ENCODE data around the gene ADARB1. TPM values are rescaled to one million over a fixed set of nuclear protein-coding genes. Genes with fewer than 3 reads are reported as not detected.

The ADARB1 gene
- total RNA-seq, 1 experiment from 2014 or later, result 14.6 TPM

DNA sequence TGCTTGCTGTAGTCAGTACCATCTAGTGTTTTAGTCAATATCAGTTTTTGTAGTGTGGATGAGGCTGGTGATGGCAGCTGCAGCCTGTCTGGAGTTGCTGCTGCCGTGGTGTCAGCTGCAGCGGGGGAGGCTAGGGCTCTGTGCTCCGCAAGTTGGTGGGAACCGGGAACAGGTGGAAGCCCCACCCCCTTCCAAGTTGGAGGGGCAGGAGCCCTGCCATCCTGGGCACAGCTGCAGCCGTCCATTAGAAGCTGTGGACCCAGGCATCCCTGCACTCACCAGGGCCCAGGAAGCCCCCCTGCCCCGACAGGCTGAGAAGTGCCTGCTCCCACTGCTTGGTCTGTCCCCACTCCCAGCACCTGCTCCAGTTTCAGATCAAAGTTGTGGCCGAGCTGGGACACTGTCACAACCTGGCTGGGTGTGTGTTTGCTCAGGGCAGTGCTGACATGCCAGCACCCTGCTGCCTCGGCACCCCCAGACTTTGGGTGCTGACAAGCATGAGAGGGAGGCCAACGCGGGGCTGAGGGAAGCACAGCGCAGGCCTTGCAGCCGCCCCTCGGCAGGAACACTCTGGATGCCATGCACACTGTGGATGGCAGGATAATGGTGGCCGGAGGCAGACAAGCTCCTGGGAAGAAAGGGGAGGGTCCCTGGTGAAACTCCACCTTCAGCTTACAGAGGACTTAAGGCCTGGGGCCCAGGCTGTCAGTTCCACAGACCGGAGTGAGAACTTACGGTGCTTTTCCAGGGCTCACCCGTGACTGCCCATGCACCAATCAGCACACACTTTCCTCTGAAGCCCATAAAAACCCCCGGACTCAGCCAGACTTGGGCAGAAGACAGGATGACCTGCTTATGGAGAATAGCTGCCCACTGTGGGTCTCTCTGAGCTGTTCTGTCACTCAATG, 86.9 kb downstream of the ADARB1 start:
- no peaks in the 10 kb centered on the region for H3K9me3 Mint-ChIP-seq

GRCh38 chr21:45162115-45162514, 87.7 kb downstream of the ADARB1 start:
- no peak for ATAC-seq
- H3K4me1 Mint-ChIP-seq, result peaks cover 19% of the 10 kb centered on the region
- no peaks in the 10 kb centered on the region for H3K36me3 Mint-ChIP-seq
- ChIA-PET POLR2A (no interaction called here), CTCF (interaction anchor here (0.9 to 3.5 kb wide), 3 partner anchors 22 to 108 kb away, joined by 3 to 11 read pairs (median 5); no protein-coding TSS in a partner anchor)
- H3K9me3 Mint-ChIP-seq, result no peaks in the 10 kb centered on the region
- no peak overlapping the region for H3K4me3 Mint-ChIP-seq
- peak overlapping the region; percentile 89; the same call in 1 of the 2 replicates for H3K27ac Mint-ChIP-seq
- no peaks in the 10 kb centered on the region for H3K27me3 Mint-ChIP-seq (ENCODE audit: low read depth)
- no peak for DNase-seq (ENCODE audit: low spot score)
- no peak for TF ChIP-seq E2F5 (CRISPR knock-in tag; IDR thresholded peaks at IDR 0.05)
- TF ChIP-seq, protein P1, sequence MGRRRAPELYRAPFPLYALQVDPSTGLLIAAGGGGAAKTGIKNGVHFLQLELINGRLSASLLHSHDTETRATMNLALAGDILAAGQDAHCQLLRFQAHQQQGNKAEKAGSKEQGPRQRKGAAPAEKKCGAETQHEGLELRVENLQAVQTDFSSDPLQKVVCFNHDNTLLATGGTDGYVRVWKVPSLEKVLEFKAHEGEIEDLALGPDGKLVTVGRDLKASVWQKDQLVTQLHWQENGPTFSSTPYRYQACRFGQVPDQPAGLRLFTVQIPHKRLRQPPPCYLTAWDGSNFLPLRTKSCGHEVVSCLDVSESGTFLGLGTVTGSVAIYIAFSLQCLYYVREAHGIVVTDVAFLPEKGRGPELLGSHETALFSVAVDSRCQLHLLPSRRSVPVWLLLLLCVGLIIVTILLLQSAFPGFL (CRISPR knock-in tag; IDR thresholded peaks at IDR 0.05; ENCODE audit: borderline replicate concordance), result no peak
- no peak for TF ChIP-seq JUN (CRISPR knock-in tag; IDR thresholded peaks at IDR 0.05)
- TF ChIP-seq, protein P2, sequence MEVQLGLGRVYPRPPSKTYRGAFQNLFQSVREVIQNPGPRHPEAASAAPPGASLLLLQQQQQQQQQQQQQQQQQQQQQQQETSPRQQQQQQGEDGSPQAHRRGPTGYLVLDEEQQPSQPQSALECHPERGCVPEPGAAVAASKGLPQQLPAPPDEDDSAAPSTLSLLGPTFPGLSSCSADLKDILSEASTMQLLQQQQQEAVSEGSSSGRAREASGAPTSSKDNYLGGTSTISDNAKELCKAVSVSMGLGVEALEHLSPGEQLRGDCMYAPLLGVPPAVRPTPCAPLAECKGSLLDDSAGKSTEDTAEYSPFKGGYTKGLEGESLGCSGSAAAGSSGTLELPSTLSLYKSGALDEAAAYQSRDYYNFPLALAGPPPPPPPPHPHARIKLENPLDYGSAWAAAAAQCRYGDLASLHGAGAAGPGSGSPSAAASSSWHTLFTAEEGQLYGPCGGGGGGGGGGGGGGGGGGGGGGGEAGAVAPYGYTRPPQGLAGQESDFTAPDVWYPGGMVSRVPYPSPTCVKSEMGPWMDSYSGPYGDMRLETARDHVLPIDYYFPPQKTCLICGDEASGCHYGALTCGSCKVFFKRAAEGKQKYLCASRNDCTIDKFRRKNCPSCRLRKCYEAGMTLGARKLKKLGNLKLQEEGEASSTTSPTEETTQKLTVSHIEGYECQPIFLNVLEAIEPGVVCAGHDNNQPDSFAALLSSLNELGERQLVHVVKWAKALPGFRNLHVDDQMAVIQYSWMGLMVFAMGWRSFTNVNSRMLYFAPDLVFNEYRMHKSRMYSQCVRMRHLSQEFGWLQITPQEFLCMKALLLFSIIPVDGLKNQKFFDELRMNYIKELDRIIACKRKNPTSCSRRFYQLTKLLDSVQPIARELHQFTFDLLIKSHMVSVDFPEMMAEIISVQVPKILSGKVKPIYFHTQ (CRISPR knock-in tag; IDR thresholded peaks at IDR 0.05), result no peak
- TF ChIP-seq NFYB (CRISPR knock-in tag; conservative IDR thresholded peaks at IDR 0.05; ENCODE audit: low read depth), result no peak
- TF ChIP-seq E2F1 (CRISPR knock-in tag; IDR thresholded peaks at IDR 0.05), result no peak
- no peak for TF ChIP-seq ZNF232 (CRISPR knock-in tag; IDR thresholded peaks at IDR 0.05)
- TF ChIP-seq FOXP1 (CRISPR knock-in tag; IDR thresholded peaks at IDR 0.05; ENCODE audit: borderline replicate concordance), result no peak
- no peak for TF ChIP-seq SMAD3 (CRISPR knock-in tag; IDR thresholded peaks at IDR 0.05; ENCODE audit: borderline replicate concordance)
- TF ChIP-seq, protein P3, sequence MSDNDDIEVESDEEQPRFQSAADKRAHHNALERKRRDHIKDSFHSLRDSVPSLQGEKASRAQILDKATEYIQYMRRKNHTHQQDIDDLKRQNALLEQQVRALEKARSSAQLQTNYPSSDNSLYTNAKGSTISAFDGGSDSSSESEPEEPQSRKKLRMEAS (CRISPR knock-in tag; IDR thresholded peaks at IDR 0.05), result no peak
- TF ChIP-seq, protein P4, sequence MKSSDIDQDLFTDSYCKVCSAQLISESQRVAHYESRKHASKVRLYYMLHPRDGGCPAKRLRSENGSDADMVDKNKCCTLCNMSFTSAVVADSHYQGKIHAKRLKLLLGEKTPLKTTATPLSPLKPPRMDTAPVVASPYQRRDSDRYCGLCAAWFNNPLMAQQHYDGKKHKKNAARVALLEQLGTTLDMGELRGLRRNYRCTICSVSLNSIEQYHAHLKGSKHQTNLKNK (CRISPR knock-in tag; IDR thresholded peaks at IDR 0.05), result no peak
- TF ChIP-seq, protein P5, sequence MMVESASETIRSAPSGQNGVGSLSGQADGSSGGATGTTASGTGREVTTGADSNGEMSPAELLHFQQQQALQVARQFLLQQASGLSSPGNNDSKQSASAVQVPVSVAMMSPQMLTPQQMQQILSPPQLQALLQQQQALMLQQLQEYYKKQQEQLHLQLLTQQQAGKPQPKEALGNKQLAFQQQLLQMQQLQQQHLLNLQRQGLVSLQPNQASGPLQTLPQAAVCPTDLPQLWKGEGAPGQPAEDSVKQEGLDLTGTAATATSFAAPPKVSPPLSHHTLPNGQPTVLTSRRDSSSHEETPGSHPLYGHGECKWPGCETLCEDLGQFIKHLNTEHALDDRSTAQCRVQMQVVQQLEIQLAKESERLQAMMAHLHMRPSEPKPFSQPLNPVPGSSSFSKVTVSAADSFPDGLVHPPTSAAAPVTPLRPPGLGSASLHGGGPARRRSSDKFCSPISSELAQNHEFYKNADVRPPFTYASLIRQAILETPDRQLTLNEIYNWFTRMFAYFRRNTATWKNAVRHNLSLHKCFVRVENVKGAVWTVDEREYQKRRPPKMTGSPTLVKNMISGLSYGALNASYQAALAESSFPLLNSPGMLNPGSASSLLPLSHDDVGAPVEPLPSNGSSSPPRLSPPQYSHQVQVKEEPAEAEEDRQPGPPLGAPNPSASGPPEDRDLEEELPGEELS (CRISPR knock-in tag; IDR thresholded peaks at IDR 0.05), result no peak
- no peak for TF ChIP-seq HMGA2 (CRISPR knock-in tag; IDR thresholded peaks at IDR 0.05)

More for the DNA sequence above, 86.9 kb downstream of the ADARB1 start:
- TF ChIP-seq E2F1 (CRISPR knock-in tag; IDR thresholded peaks at IDR 0.05) (no peak), ZNF138 (CRISPR knock-in tag; conservative IDR thresholded peaks at IDR 0.05) (no peak), USF2 (CRISPR knock-in tag; IDR thresholded peaks at IDR 0.05) (no peak), NFYB (CRISPR knock-in tag; conservative IDR thresholded peaks at IDR 0.05; ENCODE audit: low read depth) (no peak)
- TF ChIP-seq, protein P6, sequence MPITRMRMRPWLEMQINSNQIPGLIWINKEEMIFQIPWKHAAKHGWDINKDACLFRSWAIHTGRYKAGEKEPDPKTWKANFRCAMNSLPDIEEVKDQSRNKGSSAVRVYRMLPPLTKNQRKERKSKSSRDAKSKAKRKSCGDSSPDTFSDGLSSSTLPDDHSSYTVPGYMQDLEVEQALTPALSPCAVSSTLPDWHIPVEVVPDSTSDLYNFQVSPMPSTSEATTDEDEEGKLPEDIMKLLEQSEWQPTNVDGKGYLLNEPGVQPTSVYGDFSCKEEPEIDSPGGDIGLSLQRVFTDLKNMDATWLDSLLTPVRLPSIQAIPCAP (CRISPR knock-in tag; IDR thresholded peaks at IDR 0.05), result no peak
- ATAC-seq (peak; percentile 67), DNase-seq (ENCODE audit: low spot score) (no peak)
- Mint-ChIP-seq H3K27ac (peak overlapping the region; percentile 89; the same call in 1 of the 2 replicates), H3K4me3 (no peak overlapping the region), H3K4me1 (peaks cover 19% of the 10 kb centered on the region), H3K36me3 (no peaks in the 10 kb centered on the region), H3K27me3 (ENCODE audit: low read depth) (no peaks in the 10 kb centered on the region)
- CTCF ChIA-PET, result interaction anchor here (0.9 to 3.5 kb wide), 2 partner anchors 21 to 23 kb away, joined by 5 to 11 read pairs; no protein-coding TSS in a partner anchor
- POLR2A ChIA-PET, result no interaction called here

Measured in WTC11 (cell line).